OCI-LY3 (cell line): ENCODE results near the gene PRMT5.

Experiments
- CTCF ChIP-seq: fragments of 200-600, 300-600 bp; sonication (generic); IDR thresholded peaks from 2 replicates; pipeline ENCODE4 v1.5.1; 2014; ENCODE audit warnings: antibody characterized with exemption, low read length, low read depth
- EZH2phosphoT487 ChIP-seq: fragments of 200-600 bp; shearing (Covaris generic); IDR thresholded peaks from 2 replicates; pipeline ENCODE4 v1.6.1; 2018; ENCODE audit warnings: antibody characterized with exemption, mixed run types, low read depth

- TF ChIP-seq CTCF (no peak), EZH2phosphoT487 (no peak)
Measured at GRCh38 chr14:22870811-22871223, 58.4 kb downstream of the PRMT5 start.
